Loucy (cell line): Measurements from ENCODE around the gene NPPA.

Experiments used
- H2AFZ ChIP-seq: fragments of 200-600 bp; sonication (generic); 2 replicates; pipeline ENCODE4 v1.6.0; 2016; ENCODE audit warnings: antibody characterized with exemption, mild to moderate bottlenecking, low read length, moderate library complexity
- H3F3A ChIP-seq: fragments of 200-600 bp; 2 replicates; pipeline ENCODE4 v1.6.0; 2016; ENCODE audit warnings: antibody characterized with exemption, low read depth, mild to moderate bottlenecking
- H3K27me3 ChIP-seq: fragments of 200-600 bp; sonication (generic); 2 replicates; pipeline ENCODE4 v1.6.1; 2014; ENCODE audit warnings: low read length, mild to moderate bottlenecking; ENCODE audit not compliant: insufficient read depth, poor library complexity, severe bottlenecking
- H3K36me3 ChIP-seq: fragments of 200-600 bp; sonication (generic); 2 replicates; pipeline ENCODE4 v1.6.1; 2016; ENCODE audit warnings: low read length; ENCODE audit not compliant: insufficient read depth
- H3K4me1 ChIP-seq: fragments of 200-600 bp; sonication (generic); 2 replicates; pipeline ENCODE4 v1.5.1; 2014; ENCODE audit warnings: low read length, mild to moderate bottlenecking; ENCODE audit not compliant: insufficient read depth, poor library complexity, severe bottlenecking
- H3K4me2 ChIP-seq: fragments of 200-600 bp; sonication (generic); 2 replicates; pipeline ENCODE4 v1.6.0; 2014; ENCODE audit warnings: antibody characterized with exemption, low read length, low read depth, mild to moderate bottlenecking; ENCODE audit not compliant: poor library complexity, severe bottlenecking
- H3K4me3 ChIP-seq: fragments of 200-600 bp; sonication (generic); 2 replicates; pipeline ENCODE4 v1.5.1; 2014; ENCODE audit warnings: low read length, mild to moderate bottlenecking, mixed read lengths; ENCODE audit not compliant: poor library complexity, severe bottlenecking
- H3K79me2 ChIP-seq: fragments of 200-600 bp; sonication (generic); 2 replicates; pipeline ENCODE4 v1.6.1; 2014; ENCODE audit warnings: low read length; ENCODE audit not compliant: insufficient read depth
- H3K9ac ChIP-seq: fragments of 200-600 bp; sonication (generic); 2 replicates; pipeline ENCODE4 v1.6.0; 2014; ENCODE audit warnings: mild to moderate bottlenecking, low read depth, low read length, moderate library complexity; ENCODE audit not compliant: poor library complexity, severe bottlenecking
- H3K9me2 ChIP-seq: fragments of 200-600 bp; sonication (generic); replicated peaks from 2 replicates; pipeline ENCODE4 v1.6.1; 2016; ENCODE audit warnings: low read depth, low read length, mixed read lengths
- H3K9me3 ChIP-seq: fragments of 200-600 bp; sonication (generic); 2 replicates; pipeline ENCODE4 v1.6.1; 2014; ENCODE audit warnings: mild to moderate bottlenecking, antibody characterized with exemption, low read length, low read depth; ENCODE audit not compliant: insufficient read depth
- H4K20me1 ChIP-seq: fragments of 200-600 bp; sonication (generic); 2 replicates; pipeline ENCODE4 v1.6.0; 2014; ENCODE audit warnings: antibody characterized with exemption, low read length, mild to moderate bottlenecking; ENCODE audit not compliant: insufficient read depth, poor library complexity, severe bottlenecking
- EZH2phosphoT487 ChIP-seq: fragments of 200-600 bp; IDR thresholded peaks from 2 replicates; pipeline ENCODE4 v1.6.1; 2018; ENCODE audit warnings: antibody characterized with exemption, mild to moderate bottlenecking, moderate library complexity, borderline replicate concordance
- TF ChIP-seq, protein P1 (sequence below): fragments of 200-600 bp; sonication (generic); conservative IDR thresholded peaks from 2 replicates; pipeline ENCODE4 v1.5.1; 2014; ENCODE audit warnings: mild to moderate bottlenecking, antibody characterized with exemption, low read length

The NPPA gene

DNA sequence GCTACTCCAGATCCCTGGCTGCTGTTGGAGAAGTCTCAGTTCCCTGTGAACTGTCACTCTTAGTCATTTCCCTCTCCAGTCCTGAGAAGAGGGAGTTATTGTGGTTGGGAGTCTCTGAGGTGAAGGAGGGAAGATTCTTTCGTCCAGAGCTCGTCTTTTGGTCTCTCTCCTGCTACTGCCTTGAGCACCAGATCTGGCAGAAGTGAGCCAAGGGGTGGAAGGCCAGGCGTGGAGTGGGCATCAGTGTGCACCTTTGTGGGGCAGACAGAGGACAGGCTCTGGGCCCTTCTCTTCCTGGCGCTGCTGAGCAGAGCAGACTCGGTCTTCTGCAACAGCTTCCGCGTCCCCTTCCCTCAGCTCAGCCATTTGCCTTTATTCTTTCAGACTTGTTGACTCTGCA is 22.5 kb downstream of the NPPA start:
- no peaks in the 10 kb centered on the region for H3K27me3 ChIP-seq
- H3K9me3 ChIP-seq, result no peaks in the 10 kb centered on the region
- no peaks in the 10 kb centered on the region for H3F3A ChIP-seq
- H3K9ac ChIP-seq, result no peak overlapping the region
- H3K9me2 ChIP-seq, result no peaks in the 10 kb centered on the region
- H2AFZ ChIP-seq, result no peak overlapping the region
- no peaks in the 10 kb centered on the region for H3K79me2 ChIP-seq
- no peaks in the 10 kb centered on the region for H4K20me1 ChIP-seq
- peaks cover 65% of the 10 kb centered on the region; the same call in 1 of the 2 replicates for H3K36me3 ChIP-seq
- TF ChIP-seq EZH2phosphoT487, result no peak
- TF ChIP-seq, protein P1, sequence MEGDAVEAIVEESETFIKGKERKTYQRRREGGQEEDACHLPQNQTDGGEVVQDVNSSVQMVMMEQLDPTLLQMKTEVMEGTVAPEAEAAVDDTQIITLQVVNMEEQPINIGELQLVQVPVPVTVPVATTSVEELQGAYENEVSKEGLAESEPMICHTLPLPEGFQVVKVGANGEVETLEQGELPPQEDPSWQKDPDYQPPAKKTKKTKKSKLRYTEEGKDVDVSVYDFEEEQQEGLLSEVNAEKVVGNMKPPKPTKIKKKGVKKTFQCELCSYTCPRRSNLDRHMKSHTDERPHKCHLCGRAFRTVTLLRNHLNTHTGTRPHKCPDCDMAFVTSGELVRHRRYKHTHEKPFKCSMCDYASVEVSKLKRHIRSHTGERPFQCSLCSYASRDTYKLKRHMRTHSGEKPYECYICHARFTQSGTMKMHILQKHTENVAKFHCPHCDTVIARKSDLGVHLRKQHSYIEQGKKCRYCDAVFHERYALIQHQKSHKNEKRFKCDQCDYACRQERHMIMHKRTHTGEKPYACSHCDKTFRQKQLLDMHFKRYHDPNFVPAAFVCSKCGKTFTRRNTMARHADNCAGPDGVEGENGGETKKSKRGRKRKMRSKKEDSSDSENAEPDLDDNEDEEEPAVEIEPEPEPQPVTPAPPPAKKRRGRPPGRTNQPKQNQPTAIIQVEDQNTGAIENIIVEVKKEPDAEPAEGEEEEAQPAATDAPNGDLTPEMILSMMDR, result no peak
- no peak overlapping the region for H3K4me3 ChIP-seq
- H3K4me1 ChIP-seq, result no peaks in the 10 kb centered on the region
- H3K4me2 ChIP-seq, result no peak overlapping the region

DNA sequence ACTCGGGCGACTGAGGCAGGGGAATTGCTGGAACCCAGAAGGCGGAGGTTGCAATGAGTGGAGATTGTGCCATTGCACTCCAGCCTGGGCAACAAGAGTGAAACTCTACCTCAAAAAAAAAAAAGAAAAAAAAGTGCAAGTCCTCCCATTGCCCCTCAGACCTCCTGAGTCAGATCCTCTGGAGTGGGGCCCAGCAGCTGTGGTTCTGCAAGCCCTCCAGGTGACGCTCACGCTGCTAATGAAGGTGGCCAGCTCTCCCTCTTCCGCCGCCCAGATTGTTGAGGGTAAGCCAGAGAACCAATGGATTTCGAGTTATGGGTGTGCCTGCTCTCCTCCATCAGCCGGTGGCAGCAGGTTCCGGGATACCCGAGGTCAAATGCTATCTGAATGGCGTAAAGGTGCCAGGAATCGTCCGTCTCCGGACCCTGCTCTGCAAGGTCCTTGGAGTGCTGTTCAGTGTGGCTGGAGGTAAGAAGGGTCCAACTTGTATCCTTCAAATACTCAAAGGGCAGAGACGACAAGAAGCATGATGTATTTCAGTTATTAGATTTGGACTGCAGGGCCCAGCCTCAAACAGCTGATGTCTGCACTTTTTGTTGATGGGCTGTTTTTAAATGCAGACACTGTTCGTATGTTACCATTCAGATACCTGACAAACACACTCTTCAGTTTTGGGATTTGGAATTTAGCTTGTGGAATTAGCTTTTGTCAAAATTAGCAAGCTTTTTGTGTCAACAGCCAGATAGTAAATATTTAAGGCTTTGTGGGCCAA is 24.0 kb downstream of the NPPA start:
- Histone ChIP-seq H3K36me3 (peaks cover 65% of the 10 kb centered on the region; the same call in 1 of the 2 replicates), H4K20me1 (no peaks in the 10 kb centered on the region), H3K9ac (no peak overlapping the region), H3K4me1 (no peaks in the 10 kb centered on the region), H3K4me3 (no peak overlapping the region), H3K4me2 (no peak overlapping the region), H3F3A (no peaks in the 10 kb centered on the region), H2AFZ (no peak overlapping the region), H3K9me3 (no peaks in the 10 kb centered on the region), H3K27me3 (no peaks in the 10 kb centered on the region), H3K79me2 (no peaks in the 10 kb centered on the region), H3K9me2 (no peaks in the 10 kb centered on the region)
- TF ChIP-seq, protein P1, result no peak
- TF ChIP-seq EZH2phosphoT487, result no peak

DNA sequence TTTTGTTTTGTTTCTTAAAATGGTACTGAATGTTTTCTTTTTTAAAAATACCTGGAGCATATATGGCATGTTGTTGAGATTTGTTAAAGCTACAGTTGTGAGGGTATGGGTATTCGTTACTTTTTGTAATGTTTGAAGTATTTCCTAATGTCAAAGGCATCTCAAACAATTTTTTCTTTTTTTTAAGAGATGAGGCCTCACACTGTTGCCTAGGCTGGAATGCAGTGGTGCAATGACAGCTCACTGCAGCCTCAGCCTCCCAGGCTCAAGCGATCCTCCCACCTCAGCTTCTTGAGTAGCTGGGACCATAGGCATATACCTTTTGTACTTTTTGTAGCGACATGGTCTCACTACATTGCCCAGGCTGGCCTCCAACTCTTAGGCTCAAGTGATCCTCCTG is 25.5 kb downstream of the NPPA start:
- Histone ChIP-seq H3K79me2 (no peaks in the 10 kb centered on the region), H3K4me1 (no peaks in the 10 kb centered on the region), H3K36me3 (peaks cover 70% of the 10 kb centered on the region; the same call in 1 of the 2 replicates), H3K9me3 (no peaks in the 10 kb centered on the region), H3F3A (no peaks in the 10 kb centered on the region), H2AFZ (no peak overlapping the region), H3K27me3 (no peaks in the 10 kb centered on the region), H4K20me1 (no peaks in the 10 kb centered on the region), H3K4me2 (no peak overlapping the region), H3K9ac (no peak overlapping the region), H3K4me3 (no peak overlapping the region), H3K9me2 (no peaks in the 10 kb centered on the region)
- TF ChIP-seq, protein P1, result no peak
- no peak for TF ChIP-seq EZH2phosphoT487
